GM21360 (cell line): ENCODE measurements around the gene ABHD16A.

Experiments
- ATAC-seq: cut with Tn5 transposase; IDR thresholded peaks from one replicate; pipeline ENCODE4 v1.9.1; 2021; ENCODE audit warnings: mild to moderate bottlenecking, moderate library complexity; ENCODE audit not compliant: unreplicated experiment

ABHD16A gene

DNA sequence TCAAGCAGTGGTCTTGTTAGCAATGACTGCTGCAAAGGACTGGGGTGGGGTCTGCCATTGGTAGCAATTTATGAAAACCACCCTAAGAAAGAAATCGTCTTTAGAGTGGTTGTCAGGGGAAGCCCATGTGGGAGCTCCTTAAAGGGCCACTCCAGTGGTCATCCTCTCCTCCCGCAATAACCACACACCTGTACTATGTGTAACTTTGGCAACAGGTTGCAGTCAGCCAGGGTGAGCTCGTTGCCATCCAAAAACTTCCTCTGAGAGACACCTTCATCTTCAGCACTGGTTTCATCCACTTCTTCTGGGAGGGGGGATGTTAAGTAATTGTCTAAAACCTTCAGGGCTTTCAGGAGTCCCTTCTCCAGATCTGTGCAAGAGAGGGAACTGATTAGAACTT is 28.9 kb upstream of the ABHD16A start:
- ATAC-seq, result no peak

GRCh38 chr6:31730631-31731086 is 27.5 kb upstream of the ABHD16A start:
- ATAC-seq, result no peak

DNA sequence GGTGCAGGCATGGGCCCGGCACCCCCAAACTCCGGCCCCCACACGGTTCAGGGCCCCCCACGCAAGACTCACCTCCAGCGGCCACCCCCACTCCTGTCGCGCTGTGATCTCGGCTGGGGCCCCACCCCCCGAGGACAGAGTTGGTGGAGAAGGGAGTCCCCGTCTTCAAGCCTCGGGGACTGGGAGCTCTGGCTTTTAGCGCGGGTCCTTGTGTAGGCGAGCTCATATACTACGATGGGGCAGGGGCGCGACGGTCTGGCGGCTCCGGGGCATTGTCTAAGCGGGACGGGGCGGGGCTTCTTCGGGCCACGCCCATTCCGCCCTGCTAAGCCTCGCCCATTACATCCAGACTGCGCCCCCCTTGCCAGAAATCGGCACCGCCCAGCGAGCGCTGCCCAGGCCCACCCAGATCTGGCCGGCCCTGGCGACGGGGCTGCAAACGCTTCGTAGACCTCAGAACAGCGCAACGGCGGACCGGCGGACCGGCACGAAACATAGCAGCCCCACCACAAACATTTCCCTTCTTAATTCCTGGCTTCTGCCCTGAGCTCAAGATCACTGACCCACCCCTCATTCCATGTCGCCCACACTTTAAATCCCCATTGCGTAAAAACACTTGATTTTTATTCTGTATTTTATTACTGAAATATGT is 27.0 kb upstream of the ABHD16A start:
- no peak for ATAC-seq

DNA sequence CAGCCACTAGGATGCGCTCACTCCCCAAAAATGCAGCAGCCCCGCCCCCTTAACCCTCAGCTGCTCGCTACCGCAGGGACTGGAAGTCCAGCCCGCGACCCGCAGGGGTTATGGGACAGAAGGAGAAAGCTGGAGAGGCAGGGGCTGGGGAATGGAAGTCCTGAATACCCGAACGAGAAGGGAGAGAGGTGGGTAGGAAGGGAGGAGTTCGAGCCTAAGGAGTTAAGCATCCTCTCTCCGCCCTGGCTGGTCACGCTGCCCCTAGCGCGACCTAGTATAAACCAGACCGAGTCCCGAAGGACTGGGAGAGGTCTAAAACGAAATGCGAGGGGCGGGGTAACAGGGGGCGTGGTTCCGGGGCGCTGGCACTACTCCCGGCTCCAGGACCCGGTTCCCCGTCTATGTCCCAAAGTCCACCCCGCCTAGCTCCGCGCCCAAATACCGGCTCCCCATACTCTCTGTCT is 26.4 kb upstream of the ABHD16A start:
- no peak for ATAC-seq

DNA sequence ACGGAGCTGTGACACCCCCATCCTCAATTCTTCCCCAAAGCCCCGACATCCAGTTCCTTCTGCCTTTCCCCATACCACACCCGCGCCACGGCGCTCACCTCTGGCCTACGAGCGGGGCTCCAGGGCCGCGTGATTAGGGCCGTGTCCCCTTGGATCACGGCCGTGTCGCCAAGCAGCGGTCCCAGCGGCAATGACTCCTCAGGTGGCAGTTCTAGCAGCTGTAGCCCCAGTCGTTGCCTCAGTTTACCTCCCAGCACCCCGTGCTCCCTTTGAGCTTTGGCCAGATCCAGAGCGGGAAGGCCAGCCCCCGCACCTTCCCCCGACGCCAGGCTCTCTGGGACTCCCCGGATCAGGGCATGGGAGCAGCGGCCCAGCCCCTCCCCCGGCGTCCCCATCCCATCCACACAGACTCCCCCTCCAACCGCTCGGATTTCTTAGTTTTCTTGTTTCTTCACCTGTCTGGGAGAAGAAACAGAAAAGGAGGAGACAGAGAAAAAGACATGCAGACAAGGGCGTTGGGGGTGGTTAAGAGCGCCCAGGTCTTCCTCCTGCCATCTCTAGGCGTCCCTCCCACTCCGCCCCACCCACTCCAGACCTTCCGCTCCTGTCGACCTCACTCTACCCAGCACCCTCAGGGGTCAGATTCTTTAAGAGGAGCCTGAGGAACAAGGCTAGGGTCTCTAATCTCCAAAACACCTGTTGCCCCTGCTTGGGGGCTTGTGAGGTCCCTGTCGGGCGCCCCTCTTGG is 25.8 kb upstream of the ABHD16A start, which contains the start of gene DDAH2:
Gene DDAH2 (minus strand): TSS at position 533 of the 748 bp plus-strand sequence. CDS start 138 bp downstream, at position 395.
- no peak for ATAC-seq

GRCh38 chr6:31727717-31728671 is 24.9 kb upstream of the ABHD16A start:
- no peak for ATAC-seq

GRCh38 chr6:31727034-31727716 is 24.1 kb upstream of the ABHD16A start:
- no peak for ATAC-seq

GRCh38 chr6:31725502-31726350 is 22.6 kb upstream of the ABHD16A start:
- no peak for ATAC-seq

DNA sequence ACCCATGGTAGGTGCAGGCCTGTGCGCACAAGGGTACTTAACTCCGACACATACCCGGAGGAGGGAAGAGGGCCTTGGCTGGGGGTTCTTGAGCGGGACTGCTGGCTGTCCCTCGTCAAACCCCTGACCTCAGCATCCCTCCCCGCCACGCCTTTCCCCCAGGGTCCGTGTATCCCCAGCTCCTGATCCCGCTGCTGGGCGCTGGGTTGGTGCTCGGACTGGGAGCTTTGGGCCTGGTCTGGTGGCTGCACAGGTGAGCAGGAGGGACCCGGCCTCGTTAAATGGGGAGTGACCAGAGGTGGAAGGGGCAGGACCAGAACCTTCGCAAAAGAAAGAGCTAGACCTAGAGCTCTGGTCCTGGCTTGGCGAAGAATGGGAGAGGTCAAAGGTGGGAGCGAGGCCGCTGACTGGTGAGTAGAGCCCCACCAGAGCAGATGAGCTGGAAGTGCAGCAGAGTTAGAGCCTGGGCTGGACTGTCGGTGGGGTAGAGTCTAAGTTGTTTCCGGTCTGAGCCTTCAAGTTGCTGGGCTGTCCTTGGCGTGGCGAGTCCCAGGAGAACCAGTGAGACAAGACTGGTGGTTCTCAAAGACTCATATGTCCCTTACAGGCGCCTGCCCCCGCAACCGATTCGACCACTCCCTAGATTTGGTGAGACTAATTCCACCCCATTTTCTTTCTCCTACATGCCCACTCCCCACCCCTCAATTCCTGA is 21.0 kb upstream of the ABHD16A start:
- ATAC-seq, result no peak

GRCh38 chr6:31723245-31723979 is 20.3 kb upstream of the ABHD16A start, which contains the start of gene MPIG6B:
Gene MPIG6B (plus strand): TSS chr6:31723373. CDS start chr6:31723384, 11 bp downstream.
- no peak for ATAC-seq

GRCh38 chr6:31722173-31722572 is 19.0 kb upstream of the ABHD16A start:
- ATAC-seq, result no peak

GRCh38 chr6:31721351-31722020 is 18.4 kb upstream of the ABHD16A start, which contains the start of gene LY6G6C:
Gene LY6G6C (minus strand): TSS chr6:31721746. CDS start chr6:31721679, 67 bp downstream.
- no peak for ATAC-seq

GRCh38 chr6:31720196-31720770 is 17.2 kb upstream of the ABHD16A start:
- ATAC-seq, result no peak

GRCh38 chr6:31719001-31719400 is 15.9 kb upstream of the ABHD16A start:
- no peak for ATAC-seq

- no peak for ATAC-seq
Measured at GRCh38 chr6:31718265-31718664, 15.1 kb upstream of the ABHD16A start.

DNA sequence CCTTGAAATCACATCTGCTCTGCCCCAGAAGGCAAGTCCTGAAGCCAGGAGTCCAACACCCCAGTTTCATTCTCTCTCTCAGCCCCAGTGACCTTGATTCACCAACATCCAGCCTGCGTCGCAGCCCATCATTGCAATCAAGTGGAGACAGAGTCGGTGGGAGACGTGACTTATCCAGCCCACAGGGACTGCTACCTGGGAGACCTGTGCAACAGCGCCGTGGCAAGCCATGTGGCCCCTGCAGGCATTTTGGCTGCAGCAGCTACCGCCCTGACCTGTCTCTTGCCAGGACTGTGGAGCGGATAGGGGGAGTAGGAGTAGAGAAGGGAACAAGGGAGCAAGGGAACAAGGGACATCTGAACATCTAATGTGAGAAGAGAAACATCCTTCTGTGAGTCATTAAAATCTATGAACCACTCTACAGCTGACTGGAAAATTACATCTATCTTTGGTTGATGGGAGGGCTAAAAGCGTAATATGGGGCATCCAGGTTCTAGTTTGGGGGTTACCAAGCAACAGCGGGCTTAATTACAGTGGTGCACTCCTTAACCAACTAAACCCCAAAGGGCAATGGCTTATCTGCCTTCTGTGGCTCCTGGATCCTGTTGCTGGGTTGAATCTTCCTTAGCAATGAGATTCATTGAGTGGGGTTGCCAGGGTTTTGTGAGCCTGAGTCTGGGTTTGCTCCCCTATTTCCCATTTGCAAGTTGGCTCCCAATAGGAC is 14.5 kb upstream of the ABHD16A start:
- no peak for ATAC-seq
